A673 (cell line): ENCODE results near the gene TTC7B.

Experiments used
- CTCF ChIP-seq: fragments of 300-800, 200-600 bp; sonication (generic); conservative IDR thresholded peaks from 2 replicates; pipeline ENCODE4 v1.5.1; 2017; ENCODE audit warnings: low read depth, mild to moderate bottlenecking, antibody characterized with exemption, low read length, moderate library complexity, mixed read lengths
- EZH2 ChIP-seq: fragments of 200-600 bp; sonication (generic); IDR thresholded peaks from 2 replicates; pipeline ENCODE4 v1.6.1; 2017; ENCODE audit warnings: borderline replicate concordance, low read depth, mild to moderate bottlenecking, mixed read lengths, antibody characterized with exemption, low read length; ENCODE audit not compliant: poor library complexity, severe bottlenecking

GRCh38 chr14:90575781-90576180 is 240.4 kb downstream of the TTC7B start:
- TF ChIP-seq CTCF (no peak), EZH2 (no peak)
